GM10248 (cell line): ENCODE results near the gene CYTH1.

Experiments
- CTCF ChIA-PET: fragments of 300-600 bp; sonication (Branson Sonifier 250); formaldehyde crosslinking; extraction: SDS; loops from one replicate; lab custom pipeline; 2021; ENCODE audit warnings: antibody characterized with exemption; lab: Yijun Ruan, JAX
- POLR2A ChIA-PET: fragments of 350-650 bp; sonication (Branson Sonifier 250); formaldehyde crosslinking; extraction: SDS; loops from one replicate; lab custom pipeline; 2020; ENCODE audit warnings: antibody characterized with exemption; lab: Yijun Ruan, JAX
- DNase-seq: peaks from one replicate; pipeline ENCODE4 v3.0.0; 2012; ENCODE audit errors: extremely low spot score
- TF ChIP-seq, protein P1 (sequence below): IDR thresholded peaks from 2 replicates; pipeline ENCODE4 v1.5.1; 2012; ENCODE audit warnings: mild to moderate bottlenecking, low read depth; ENCODE audit errors: extremely low read depth, missing control alignments, control extremely low read depth

Gene CYTH1

DNA sequence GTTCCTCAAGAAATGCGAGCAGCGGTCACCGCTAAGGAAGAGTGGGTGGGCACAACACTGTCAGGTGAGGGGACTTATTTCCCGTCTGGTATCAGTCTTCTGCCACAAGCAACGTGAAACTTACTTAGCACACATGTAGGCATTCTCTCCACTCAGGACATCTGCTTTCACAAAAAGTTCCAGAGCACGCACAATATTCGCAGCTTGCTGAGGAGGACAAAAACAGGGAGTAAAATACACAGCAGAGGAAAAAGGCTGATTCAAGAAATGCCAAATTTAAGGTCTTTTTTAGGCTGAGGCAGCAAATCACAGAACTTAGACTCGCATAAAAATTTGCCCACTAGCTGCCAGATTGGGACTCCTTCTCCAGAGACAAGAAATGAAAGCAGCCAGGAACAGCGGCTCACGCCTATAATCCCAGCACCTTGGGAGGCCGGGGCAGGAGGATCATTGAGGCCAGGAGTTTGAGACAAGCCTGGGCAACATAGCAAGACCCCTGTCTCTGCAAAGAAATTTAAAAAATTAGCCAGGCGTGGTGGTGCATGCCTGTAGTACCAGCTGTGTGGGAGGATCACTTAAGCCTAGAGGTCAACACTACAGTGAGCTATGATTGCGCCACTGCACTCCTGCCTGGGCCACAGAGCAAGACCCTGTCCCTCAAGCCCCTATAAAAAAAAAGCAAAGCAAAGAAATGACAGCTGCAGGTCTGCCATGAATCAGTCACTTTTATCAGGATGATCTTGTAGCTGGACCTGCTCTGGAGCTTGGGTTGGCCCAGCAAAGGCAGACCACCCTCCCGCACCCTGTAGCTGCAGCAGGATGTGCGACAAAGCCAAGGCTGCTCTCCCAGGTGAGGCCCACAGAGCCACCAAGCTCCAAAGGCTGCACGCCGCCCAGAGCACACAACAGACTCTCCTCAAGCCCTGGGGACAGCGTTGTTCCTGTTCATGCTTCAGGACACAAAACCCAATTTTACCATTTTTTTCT lies 38.0 kb upstream of the CYTH1 start:
- DNase-seq, result no peak
- TF ChIP-seq, protein P1, sequence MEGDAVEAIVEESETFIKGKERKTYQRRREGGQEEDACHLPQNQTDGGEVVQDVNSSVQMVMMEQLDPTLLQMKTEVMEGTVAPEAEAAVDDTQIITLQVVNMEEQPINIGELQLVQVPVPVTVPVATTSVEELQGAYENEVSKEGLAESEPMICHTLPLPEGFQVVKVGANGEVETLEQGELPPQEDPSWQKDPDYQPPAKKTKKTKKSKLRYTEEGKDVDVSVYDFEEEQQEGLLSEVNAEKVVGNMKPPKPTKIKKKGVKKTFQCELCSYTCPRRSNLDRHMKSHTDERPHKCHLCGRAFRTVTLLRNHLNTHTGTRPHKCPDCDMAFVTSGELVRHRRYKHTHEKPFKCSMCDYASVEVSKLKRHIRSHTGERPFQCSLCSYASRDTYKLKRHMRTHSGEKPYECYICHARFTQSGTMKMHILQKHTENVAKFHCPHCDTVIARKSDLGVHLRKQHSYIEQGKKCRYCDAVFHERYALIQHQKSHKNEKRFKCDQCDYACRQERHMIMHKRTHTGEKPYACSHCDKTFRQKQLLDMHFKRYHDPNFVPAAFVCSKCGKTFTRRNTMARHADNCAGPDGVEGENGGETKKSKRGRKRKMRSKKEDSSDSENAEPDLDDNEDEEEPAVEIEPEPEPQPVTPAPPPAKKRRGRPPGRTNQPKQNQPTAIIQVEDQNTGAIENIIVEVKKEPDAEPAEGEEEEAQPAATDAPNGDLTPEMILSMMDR, result no peak
- ChIA-PET CTCF (interaction anchor here (1.1 to 2.2 kb wide), 5 partner anchors 8 to 112 kb away, joined by 3 to 8 read pairs (median 4); no protein-coding TSS in a partner anchor), POLR2A (interaction anchor here (0.5 to 0.7 kb wide), 2 partner anchors 9 to 11 kb away, joined by 3 read pairs; no protein-coding TSS in a partner anchor)

DNA sequence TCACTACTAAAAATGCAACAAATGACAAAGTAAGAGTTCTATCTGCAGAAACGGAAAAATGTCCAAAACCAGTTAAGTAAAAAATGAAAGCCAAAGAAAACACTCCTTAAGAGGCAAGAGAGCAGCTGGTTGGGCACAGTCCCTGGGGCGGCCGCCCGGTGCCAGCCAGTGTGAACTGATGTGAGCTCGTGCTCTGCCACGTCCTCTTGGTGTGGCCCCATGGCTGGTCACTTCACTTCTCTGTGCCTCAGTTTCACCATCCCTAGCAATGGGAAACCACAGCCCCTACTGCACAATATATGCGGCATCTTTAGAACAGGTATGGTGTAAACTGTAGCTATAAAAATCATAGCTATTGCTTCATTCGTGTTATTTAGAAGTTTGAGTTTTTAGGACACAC lies 37.3 kb upstream of the CYTH1 start:
- CTCF ChIA-PET, result interaction anchor here (1.2 to 2.2 kb wide), 5 partner anchors 9 to 111 kb away, joined by 3 to 8 read pairs (median 4); no protein-coding TSS in a partner anchor
- POLR2A ChIA-PET, result interaction anchor here (0.7 kb wide), 1 partner anchor 8 kb away, joined by 3 read pairs; no protein-coding TSS in a partner anchor
- TF ChIP-seq, protein P1, result no peak
- no peak for DNase-seq

DNA sequence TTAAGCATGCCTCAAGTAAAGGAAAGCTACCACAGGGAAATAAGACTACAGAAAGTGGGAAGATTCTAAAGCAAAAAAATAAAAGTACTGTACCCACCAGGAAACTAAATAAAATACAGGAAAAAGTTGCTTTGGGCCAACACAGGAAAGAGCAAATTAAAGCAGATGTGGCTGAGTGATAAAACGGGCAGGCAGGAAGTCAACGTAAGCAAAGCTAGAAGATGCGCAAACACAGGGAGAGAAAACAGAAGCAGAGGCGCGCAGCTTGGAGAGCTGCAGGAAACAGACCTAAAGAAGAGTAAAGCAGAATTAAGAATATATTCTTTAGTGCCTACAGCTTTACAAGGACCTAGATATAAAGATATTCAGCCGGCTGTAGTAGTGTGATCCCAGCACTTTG lies 36.9 kb upstream of the CYTH1 start:
- TF ChIP-seq, protein P1, result no peak
- POLR2A ChIA-PET, result interaction anchor here (0.7 kb wide), 1 partner anchor 8 kb away, joined by 3 read pairs; no protein-coding TSS in a partner anchor
- CTCF ChIA-PET, result interaction anchor here (1.2 to 2.1 kb wide), 4 partner anchors 9 to 111 kb away, joined by 3 to 8 read pairs (median 4); no protein-coding TSS in a partner anchor
- DNase-seq, result no peak

DNA sequence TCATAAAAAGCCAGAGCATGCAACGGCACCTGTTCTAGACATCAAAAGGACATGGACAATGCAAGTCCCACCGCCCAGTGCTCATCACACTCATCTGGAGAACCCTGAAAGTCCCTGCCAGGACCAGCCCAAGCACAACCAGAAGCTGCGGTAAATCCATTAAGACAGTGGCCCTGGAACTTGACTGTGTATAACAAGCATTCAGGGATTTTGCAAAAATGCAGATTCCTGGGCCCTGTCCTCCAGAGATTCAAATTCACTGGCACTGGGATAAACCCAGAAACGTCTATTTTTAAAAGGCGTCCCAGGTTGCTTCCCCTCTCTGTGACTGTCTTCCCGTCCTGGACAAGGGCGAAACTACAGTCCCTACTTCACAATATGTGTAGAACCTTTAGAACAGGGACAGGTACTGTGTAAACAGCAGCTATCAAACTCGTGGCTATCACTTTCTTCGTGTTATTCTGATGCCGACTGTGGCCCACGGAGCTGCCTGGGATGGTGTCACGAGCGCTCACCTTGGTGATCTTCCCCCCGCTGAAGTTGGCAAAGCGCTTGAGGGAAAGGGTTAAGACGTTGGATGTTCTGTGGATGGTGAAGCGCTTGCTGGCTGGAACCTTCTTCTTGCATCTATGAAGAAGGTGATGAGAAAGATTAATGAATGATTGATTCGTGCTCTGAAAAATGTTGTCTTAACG lies 36.2 kb upstream of the CYTH1 start:
- ChIA-PET CTCF (interaction anchor here (1.2 to 2.1 kb wide), 5 partner anchors 8 to 110 kb away, joined by 3 to 8 read pairs (median 3); no protein-coding TSS in a partner anchor), POLR2A (no interaction called here)
- DNase-seq, result no peak
- TF ChIP-seq, protein P1, result no peak

DNA sequence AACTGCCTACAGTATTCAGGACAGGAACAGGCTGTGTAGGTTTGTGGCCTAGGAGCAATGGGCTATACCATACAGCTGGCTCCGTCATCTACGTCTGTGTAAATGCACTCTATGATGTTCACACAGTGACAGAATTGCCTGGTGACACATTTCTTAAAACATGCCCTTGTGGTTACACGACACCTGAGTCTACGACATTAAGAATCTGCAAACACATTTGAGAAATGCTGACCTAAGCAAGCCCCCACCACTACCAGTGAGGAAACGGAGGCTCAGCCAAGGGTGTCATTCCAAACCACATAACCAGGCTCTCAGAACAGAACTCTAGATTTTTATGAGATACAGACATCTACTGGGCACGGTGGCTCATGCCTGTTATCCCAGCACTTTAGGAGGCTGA lies 35.0 kb upstream of the CYTH1 start:
- TF ChIP-seq, protein P1, result no peak
- DNase-seq, result no peak
- ChIA-PET POLR2A (no interaction called here), CTCF (no interaction called here)

DNA sequence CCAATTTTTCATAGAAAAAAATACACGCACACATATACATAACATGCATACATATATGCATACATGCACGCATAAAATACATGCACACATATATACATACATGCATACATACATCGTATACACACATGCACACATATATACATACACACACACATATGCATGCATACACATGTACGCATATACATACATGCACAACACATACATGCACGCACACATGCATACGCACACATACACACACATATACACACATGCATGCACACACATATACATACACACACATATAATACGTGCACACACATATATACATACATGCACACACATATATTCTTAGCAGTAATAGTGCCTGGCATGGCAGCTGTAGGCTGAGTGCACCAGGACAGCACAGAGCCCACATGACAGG lies 33.6 kb upstream of the CYTH1 start:
- ChIA-PET CTCF (no interaction called here), POLR2A (interaction anchor here (0.6 kb wide), 1 partner anchor 334 kb away, joined by 3 read pairs; no protein-coding TSS in a partner anchor)
- TF ChIP-seq, protein P1, result no peak
- no peak for DNase-seq
